ENCODE measurements around the gene TMEM52.

GRCh38 chr1:1962752-1963151, 43.7 kb upstream of the TMEM52 start:
- TF ChIP-seq CTCF (IDR thresholded peaks at IDR 0.05) = no peak
- no peak for TF ChIP-seq POLR2A (IDR thresholded peaks at IDR 0.05)
